ENCODE results near the gene BRAF. TPM values are rescaled to one million over a fixed set of nuclear protein-coding genes. Genes with fewer than 3 reads are reported as not detected.
A peak's percentile ranks its signal among the peaks of the same experiment; 100 is the strongest.

Gene BRAF
- total RNA-seq, 2 experiments from 2014 or later, result 49.9 to 57.8 TPM

GRCh38 chr7:140726281-140726680 is 198.4 kb downstream of the BRAF start:
- DNase-seq, result peak in 3 of 14 experiments; percentile 16 to 20 (median 16)
- ATAC-seq (ENCODE audit: poor library complexity), result no peak
- POLR2A ChIA-PET, result interaction anchor here (0.8 to 1.2 kb wide), 3 partner anchors 53 to 286 kb away, joined by 3 to 4 read pairs (median 3); partner anchors contain the start of gene ADCK2
- H3K4me1 Mint-ChIP-seq (ENCODE audit: low read depth), result peaks cover 19% of the 10 kb centered on the region
- peaks cover 3% of the 10 kb centered on the region for H3K4me1 ChIP-seq (ENCODE audit: insufficient read depth, low read length)
- no peak for TF ChIP-seq CTCF (IDR thresholded peaks at IDR 0.05)
- no peak overlapping the region for H3K4me3 ChIP-seq (ENCODE audit: low read length)
- peak overlapping the region; percentile 48 for H3K27ac Mint-ChIP-seq
- CTCF ChIA-PET, result no interaction called here
- no peaks in the 10 kb centered on the region for H3K27me3 ChIP-seq (ENCODE audit: control insufficient read depth in 1 of 2, insufficient read depth in 2 of 2, low read length in 2 of 2)
- intact Hi-C loops (cut with DNase I, micrococcal nuclease), result loop anchor here in 1 of 2 experiments (5.0 to 10.0 kb wide), 3 partner anchors 199 to 809 kb away; partner anchors contain the start of genes BRAF and MRPS33
- no peaks in the 10 kb centered on the region for H3K9me3 Mint-ChIP-seq
- no peaks in the 10 kb centered on the region for H3K9me3 ChIP-seq (ENCODE audit: control insufficient read depth in 1 of 2, insufficient read depth in 1 of 2, low read length in 2 of 2)
- no peaks in the 10 kb centered on the region for H3K27me3 Mint-ChIP-seq
- H3K27ac ChIP-seq (ENCODE audit: low read depth in 1 of 2, low read length in 2 of 2), result no peak overlapping the region
- peaks cover 11% of the 10 kb centered on the region for H3K36me3 ChIP-seq (ENCODE audit: insufficient read depth, low read length)
- H3K4me3 Mint-ChIP-seq, result no peak overlapping the region
- no peaks in the 10 kb centered on the region for H3K36me3 Mint-ChIP-seq (ENCODE audit: low read depth)

GRCh38 chr7:140724706-140725105 is 200.0 kb downstream of the BRAF start:
- Histone ChIP-seq H3K27me3 (ENCODE audit: control insufficient read depth in 1 of 2, insufficient read depth in 2 of 2, low read length in 2 of 2) (no peaks in the 10 kb centered on the region), H3K4me1 (ENCODE audit: insufficient read depth, low read length) (peaks cover 3% of the 10 kb centered on the region), H3K36me3 (ENCODE audit: insufficient read depth, low read length) (peaks cover 8% of the 10 kb centered on the region), H3K9me3 (ENCODE audit: control insufficient read depth in 1 of 2, insufficient read depth in 1 of 2, low read length in 2 of 2) (no peaks in the 10 kb centered on the region), H3K4me3 (ENCODE audit: low read length) (no peak overlapping the region), H3K27ac (ENCODE audit: low read depth in 1 of 2, low read length in 2 of 2) (no peak overlapping the region)
- peak overlapping the region; percentile 88 for H3K27ac Mint-ChIP-seq
- no peaks in the 10 kb centered on the region for H3K36me3 Mint-ChIP-seq (ENCODE audit: low read depth)
- intact Hi-C loops (cut with DNase I, micrococcal nuclease), result loop anchor here in 1 of 2 experiments (5.0 to 10.0 kb wide), 3 partner anchors 200 to 810 kb away; partner anchors contain the start of genes BRAF and MRPS33
- TF ChIP-seq CTCF (IDR thresholded peaks at IDR 0.05), result no peak
- no peak overlapping the region for H3K4me3 Mint-ChIP-seq
- ChIA-PET CTCF (no interaction called here), POLR2A (interaction anchor here (2.2 to 3.1 kb wide), 2 partner anchors 51 to 246 kb away, joined by 7 to 20 read pairs; partner anchors contain the start of gene ADCK2)
- H3K4me1 Mint-ChIP-seq (ENCODE audit: low read depth), result peaks cover 24% of the 10 kb centered on the region
- DNase-seq (no peak), ATAC-seq (ENCODE audit: poor library complexity) (no peak)
- no peaks in the 10 kb centered on the region for H3K9me3 Mint-ChIP-seq
- no peaks in the 10 kb centered on the region for H3K27me3 Mint-ChIP-seq

- Histone ChIP-seq H3K27me3 (ENCODE audit: control insufficient read depth in 1 of 2, insufficient read depth in 2 of 2, low read length in 2 of 2) (no peaks in the 10 kb centered on the region), H3K27ac (ENCODE audit: low read depth in 1 of 2, low read length in 2 of 2) (peak overlapping the region; percentile 26 to 51), H3K9me3 (ENCODE audit: control insufficient read depth in 1 of 2, insufficient read depth in 1 of 2, low read length in 2 of 2) (no peaks in the 10 kb centered on the region), H3K36me3 (ENCODE audit: insufficient read depth, low read length) (peaks cover 8% of the 10 kb centered on the region), H3K4me1 (ENCODE audit: insufficient read depth, low read length) (peaks cover 3% of the 10 kb centered on the region), H3K4me3 (ENCODE audit: low read length) (no peak overlapping the region)
- ATAC-seq (ENCODE audit: poor library complexity), result peak; percentile 65
- DNase-seq, result no peak
- Mint-ChIP-seq H3K4me3 (peak overlapping the region; percentile 8), H3K27me3 (no peaks in the 10 kb centered on the region), H3K36me3 (ENCODE audit: low read depth) (no peaks in the 10 kb centered on the region), H3K4me1 (ENCODE audit: low read depth) (peaks cover 24% of the 10 kb centered on the region), H3K9me3 (no peaks in the 10 kb centered on the region), H3K27ac (peak overlapping the region; percentile 88)
- no peak for TF ChIP-seq CTCF (IDR thresholded peaks at IDR 0.05)
- ChIA-PET POLR2A (interaction anchor here (0.8 to 3.1 kb wide), 8 partner anchors 9 to 291 kb away, joined by 3 to 20 read pairs (median 7); partner anchors contain the start of genes ADCK2, MRPS33 and NDUFB2), CTCF (interaction anchor here (2.9 kb wide), 1 partner anchor 11 kb away, joined by 7 read pairs; no protein-coding TSS in a partner anchor)
- intact Hi-C loops (cut with DNase I, micrococcal nuclease), result loop anchor here in 1 of 2 experiments (10.0 kb wide), 2 partner anchors 201 to 811 kb away; partner anchors contain the start of gene BRAF
Measured at GRCh38 chr7:140723574-140723973, 201.2 kb downstream of the BRAF start.

Data from CD4-positive, alpha-beta T cell (primary cell).